Colonic mucosa (tissue), 4 donors: Measurements from ENCODE around the gene SRPK2. TPM values are rescaled to one million over a fixed set of nuclear protein-coding genes. Genes with fewer than 3 reads are reported as not detected.

Experiments
- DNase-seq: peaks from one replicate; pipeline ENCODE4 v3.0.0-alpha.2; 2020
- H3K27ac ChIP-seq: fragments of 200-600 bp; one replicate; pipeline ENCODE4 v1.8.0; 2021
- H3K27me3 ChIP-seq: fragments of 200-600 bp; one replicate; pipeline ENCODE4 v1.8.0; 2021
- H3K36me3 ChIP-seq: fragments of 200-600 bp; one replicate; pipeline ENCODE4 v1.8.0; 2021
- H3K4me1 ChIP-seq: fragments of 200-600 bp; one replicate; pipeline ENCODE4 v1.8.0; 2021; ENCODE audit warnings: mild to moderate bottlenecking
- H3K4me3 ChIP-seq: fragments of 200-600 bp; one replicate; pipeline ENCODE4 v1.8.0; 2021
- H3K9ac ChIP-seq, 2 donors: one replicate each; pipeline ENCODE4 v1.7.0; 2013; ENCODE audit warnings: control low read depth in 2 of 2, low read depth in 2 of 2, low read length in 2 of 2
- H3K9me3 ChIP-seq: fragments of 200-600 bp; one replicate; pipeline ENCODE4 v1.8.0; 2021
- intact Hi-C: fragments of 100-400 bp; cut with DNase I; formaldehyde crosslinking; loops from one replicate; pipeline ENCODE4 v1.14.1; 2022
- total RNA-seq, 2 donors: library from RNA; stranded (reverse); fragmentation: NEBNext Ultra II Directional in 1 of 2; extraction: Animal tissue kit (Norgen Biotek cat#: 25700) in 1 of 2; gene quantifications; one replicate each; pipeline ENCODE4 v1.2.1, GENCODE V29; 2021
- TF ChIP-seq, protein P1 (sequence below): fragments of 200-600 bp; IDR thresholded peaks from one replicate; pipeline ENCODE4 v1.8.0; 2022; ENCODE audit warnings: antibody characterized with exemption, mild to moderate bottlenecking
- donor health status: healthy.
- donor health status: DM: no; HTN: no; CAD: no.
- donor health status: DM: no; HTN: no; CAD: no.

The SRPK2 gene
- total RNA-seq, 2 donors from 2014 or later = 25.0 to 30.1 TPM

DNA sequence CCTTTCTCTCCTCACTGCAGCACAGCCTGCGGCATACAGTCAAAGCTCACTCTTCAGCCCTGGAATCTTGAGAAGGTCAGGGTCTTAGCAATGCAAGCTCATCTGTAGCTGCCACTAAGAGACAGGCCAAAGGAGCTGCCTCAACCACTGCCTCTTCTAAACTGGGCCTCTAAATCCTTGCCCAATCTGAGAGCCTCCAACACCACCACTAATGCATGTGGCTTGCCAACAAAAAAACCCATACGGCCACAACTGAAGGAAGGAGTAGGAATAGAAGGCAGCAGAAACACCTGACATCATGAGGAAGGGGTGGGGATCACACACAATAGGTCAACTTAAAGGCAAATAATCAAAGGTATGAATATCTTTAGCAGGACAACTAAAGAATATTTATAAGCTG is 183.8 kb downstream of the SRPK2 start:
- H3K36me3 ChIP-seq = no peaks in the 10 kb centered on the region
- intact Hi-C loops = no loop called here
- DNase-seq = no peak

DNA sequence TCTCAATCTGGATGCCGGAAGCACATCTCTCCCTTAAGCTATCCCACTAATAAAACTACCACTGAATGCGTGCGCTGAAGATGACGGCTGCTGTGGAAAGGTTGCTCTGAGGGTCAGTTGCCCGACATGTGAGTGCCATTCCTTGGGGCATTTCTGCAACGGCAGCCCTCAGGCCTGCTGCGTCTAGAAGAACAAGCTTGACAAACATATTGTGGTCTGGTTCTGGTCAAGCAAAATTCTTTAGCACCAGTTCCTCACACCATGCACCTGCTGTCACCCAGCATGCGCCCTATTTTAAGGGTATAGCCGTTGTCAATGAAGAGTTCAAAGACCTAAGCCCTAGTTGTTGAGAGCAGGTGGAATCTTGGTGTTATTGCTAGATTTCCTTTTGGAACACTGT is 184.2 kb downstream of the SRPK2 start:
- Histone ChIP-seq H3K9me3 (no peaks in the 10 kb centered on the region), H3K27me3 (no peaks in the 10 kb centered on the region), H3K9ac (no peak overlapping the region), H3K36me3 (no peaks in the 10 kb centered on the region), H3K4me1 (no peaks in the 10 kb centered on the region), H3K27ac (no peak overlapping the region), H3K4me3 (no peak overlapping the region)
- DNase-seq = no peak
- TF ChIP-seq, protein P1, sequence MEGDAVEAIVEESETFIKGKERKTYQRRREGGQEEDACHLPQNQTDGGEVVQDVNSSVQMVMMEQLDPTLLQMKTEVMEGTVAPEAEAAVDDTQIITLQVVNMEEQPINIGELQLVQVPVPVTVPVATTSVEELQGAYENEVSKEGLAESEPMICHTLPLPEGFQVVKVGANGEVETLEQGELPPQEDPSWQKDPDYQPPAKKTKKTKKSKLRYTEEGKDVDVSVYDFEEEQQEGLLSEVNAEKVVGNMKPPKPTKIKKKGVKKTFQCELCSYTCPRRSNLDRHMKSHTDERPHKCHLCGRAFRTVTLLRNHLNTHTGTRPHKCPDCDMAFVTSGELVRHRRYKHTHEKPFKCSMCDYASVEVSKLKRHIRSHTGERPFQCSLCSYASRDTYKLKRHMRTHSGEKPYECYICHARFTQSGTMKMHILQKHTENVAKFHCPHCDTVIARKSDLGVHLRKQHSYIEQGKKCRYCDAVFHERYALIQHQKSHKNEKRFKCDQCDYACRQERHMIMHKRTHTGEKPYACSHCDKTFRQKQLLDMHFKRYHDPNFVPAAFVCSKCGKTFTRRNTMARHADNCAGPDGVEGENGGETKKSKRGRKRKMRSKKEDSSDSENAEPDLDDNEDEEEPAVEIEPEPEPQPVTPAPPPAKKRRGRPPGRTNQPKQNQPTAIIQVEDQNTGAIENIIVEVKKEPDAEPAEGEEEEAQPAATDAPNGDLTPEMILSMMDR = no peak
- intact Hi-C loops = no loop called here

More for the DNA sequence above, 183.8 kb downstream of the SRPK2 start:
- no peak overlapping the region for H3K9ac ChIP-seq
- H3K4me1 ChIP-seq = no peaks in the 10 kb centered on the region
- TF ChIP-seq, protein P1 = no peak
- H3K27me3 ChIP-seq = no peaks in the 10 kb centered on the region
- H3K9me3 ChIP-seq = no peaks in the 10 kb centered on the region
- no peak overlapping the region for H3K4me3 ChIP-seq
- no peak overlapping the region for H3K27ac ChIP-seq

DNA sequence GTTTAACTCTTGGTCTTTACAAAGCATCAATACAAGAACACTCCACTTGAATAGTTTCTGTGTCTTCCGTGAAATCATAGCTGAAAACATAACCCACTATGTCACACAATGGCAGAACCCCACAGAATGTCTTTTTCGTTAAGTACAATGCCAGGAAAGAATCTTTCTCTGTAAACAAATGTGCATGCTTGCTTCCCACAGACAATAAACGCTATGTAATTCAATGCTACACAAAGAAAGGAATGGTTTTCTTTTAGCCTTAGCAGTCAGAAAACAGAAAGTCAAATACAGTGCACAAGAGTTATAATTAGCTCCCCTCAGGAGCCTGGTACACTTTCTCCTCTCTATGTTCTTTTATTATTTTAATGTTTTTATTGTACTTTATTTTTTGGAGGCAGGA is 186.1 kb downstream of the SRPK2 start:
- intact Hi-C loops = no loop called here
- Histone ChIP-seq H3K36me3 (no peaks in the 10 kb centered on the region), H3K4me1 (no peaks in the 10 kb centered on the region), H3K4me3 (no peak overlapping the region), H3K27ac (no peak overlapping the region), H3K27me3 (no peaks in the 10 kb centered on the region), H3K9me3 (no peaks in the 10 kb centered on the region), H3K9ac (no peak overlapping the region)
- DNase-seq = no peak
- TF ChIP-seq, protein P1 = no peak

DNA sequence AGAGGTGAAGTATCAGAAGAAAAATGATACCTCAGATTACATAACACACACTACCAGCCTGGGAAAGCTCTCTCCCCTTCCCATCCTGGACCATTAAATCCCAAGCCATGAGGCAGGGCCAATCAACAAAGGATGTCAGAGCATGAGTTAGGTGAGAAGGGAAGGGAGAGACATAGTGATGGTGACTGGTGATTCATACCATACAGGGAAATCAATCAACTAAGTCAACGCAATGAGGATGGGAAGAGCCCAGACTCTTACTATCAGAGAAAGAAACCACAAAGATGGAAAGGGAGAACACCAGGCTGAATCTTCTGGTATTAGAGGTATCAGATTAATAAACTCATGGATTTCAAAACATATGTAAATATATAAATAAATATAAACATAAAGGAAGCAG is 189.3 kb downstream of the SRPK2 start:
- Histone ChIP-seq H3K4me3 (no peak overlapping the region), H3K9ac (no peak overlapping the region), H3K27ac (no peak overlapping the region), H3K4me1 (no peaks in the 10 kb centered on the region), H3K36me3 (no peaks in the 10 kb centered on the region), H3K27me3 (no peaks in the 10 kb centered on the region), H3K9me3 (no peaks in the 10 kb centered on the region)
- TF ChIP-seq, protein P1 = no peak
- intact Hi-C loops = no loop called here
- no peak for DNase-seq

DNA sequence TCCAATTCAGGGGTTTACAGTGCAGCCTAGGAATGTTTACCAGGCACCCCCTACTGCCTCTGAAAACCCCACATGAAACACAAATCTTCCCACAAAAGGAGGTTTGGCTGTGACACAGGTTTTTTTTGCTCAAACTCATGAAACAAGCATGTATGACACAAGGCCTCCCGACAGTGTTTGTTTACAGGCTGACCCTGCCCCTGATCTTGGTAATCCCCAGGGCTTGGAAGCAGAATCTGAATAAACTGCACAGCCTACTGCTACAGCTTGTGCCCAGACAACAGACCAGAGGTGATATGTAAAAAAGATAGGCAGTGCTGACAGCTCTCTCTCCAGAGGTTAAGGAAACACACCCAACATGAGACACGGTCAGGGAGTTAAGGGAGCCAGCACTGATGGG is 190.5 kb downstream of the SRPK2 start:
- Histone ChIP-seq H3K9ac (no peak overlapping the region), H3K27me3 (no peaks in the 10 kb centered on the region), H3K9me3 (no peaks in the 10 kb centered on the region), H3K27ac (no peak overlapping the region), H3K4me1 (no peaks in the 10 kb centered on the region), H3K4me3 (no peak overlapping the region), H3K36me3 (no peaks in the 10 kb centered on the region)
- no peak for DNase-seq
- intact Hi-C loops = no loop called here
- TF ChIP-seq, protein P1 = no peak

DNA sequence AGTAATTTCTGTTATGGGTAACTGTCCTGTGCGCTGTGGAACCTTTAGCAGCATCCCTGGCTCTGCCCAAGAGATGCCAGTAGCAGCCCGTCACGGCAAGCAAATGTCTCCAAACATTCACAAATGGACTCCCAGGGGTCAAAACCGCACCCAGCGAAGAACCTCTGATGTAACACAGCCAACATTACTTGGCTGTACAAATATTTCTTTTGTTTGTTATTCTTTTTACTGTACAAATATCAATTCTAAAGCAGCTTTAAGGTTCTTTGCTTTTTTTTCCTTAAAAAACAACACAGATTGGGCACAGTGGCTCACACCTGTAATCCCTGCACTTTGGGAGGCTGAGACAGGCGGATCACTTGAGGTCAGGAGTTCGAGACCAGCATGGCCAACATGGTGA is 192.2 kb downstream of the SRPK2 start:
- no peak for DNase-seq
- no peaks in the 10 kb centered on the region for H3K9me3 ChIP-seq
- H3K9ac ChIP-seq = no peak overlapping the region
- intact Hi-C loops = no loop called here
- TF ChIP-seq, protein P1 = no peak
- no peaks in the 10 kb centered on the region for H3K4me1 ChIP-seq
- H3K27ac ChIP-seq = no peak overlapping the region
- no peak overlapping the region for H3K4me3 ChIP-seq
- H3K36me3 ChIP-seq = no peaks in the 10 kb centered on the region
- H3K27me3 ChIP-seq = no peaks in the 10 kb centered on the region
